ENCODE data around the gene DSP.

Gene DSP

GRCh38 chr6:7557652-7558051 lies 16.2 kb downstream of the DSP start:
- no peak for DNase-seq (ENCODE audit: low read depth, low spot score)
- no peak overlapping the region for H3K4me3 ChIP-seq (ENCODE audit: low read depth, low read length)
- in situ Hi-C loops (cut with HindIII; ENCODE audit: low sequenced_read_pairs) = no loop called here
- TF ChIP-seq CTCF (IDR thresholded peaks at IDR 0.05; ENCODE audit: low read depth, low read length) = no peak

- in situ Hi-C loops (cut with HindIII; ENCODE audit: low sequenced_read_pairs) = no loop called here
- TF ChIP-seq CTCF (IDR thresholded peaks at IDR 0.05; ENCODE audit: low read depth, low read length) = no peak
- no peak overlapping the region for H3K4me3 ChIP-seq (ENCODE audit: low read depth, low read length)
- DNase-seq (ENCODE audit: low read depth, low spot score) = no peak
Observed at GRCh38 chr6:7558781-7559180, 17.3 kb downstream of the DSP start.

- no peak for TF ChIP-seq CTCF (IDR thresholded peaks at IDR 0.05; ENCODE audit: low read depth, low read length)
- DNase-seq (ENCODE audit: low read depth, low spot score) = no peak
- in situ Hi-C loops (cut with HindIII; ENCODE audit: low sequenced_read_pairs) = no loop called here
- no peak overlapping the region for H3K4me3 ChIP-seq (ENCODE audit: low read depth, low read length)
Observed at GRCh38 chr6:7559196-7559595, 17.7 kb downstream of the DSP start.

GRCh38 chr6:7559651-7560385 lies 18.3 kb downstream of the DSP start:
- H3K4me3 ChIP-seq (ENCODE audit: low read depth, low read length) = no peak overlapping the region
- no peak for TF ChIP-seq CTCF (IDR thresholded peaks at IDR 0.05; ENCODE audit: low read depth, low read length)

GRCh38 chr6:7561153-7561964 lies 19.9 kb downstream of the DSP start:
- no peak for DNase-seq (ENCODE audit: low read depth, low spot score)
- in situ Hi-C loops (cut with HindIII; ENCODE audit: low sequenced_read_pairs) = no loop called here
- TF ChIP-seq CTCF (IDR thresholded peaks at IDR 0.05; ENCODE audit: low read depth, low read length) = no peak
- no peak overlapping the region for H3K4me3 ChIP-seq (ENCODE audit: low read depth, low read length)

More at GRCh38 chr6:7559651-7560385, 18.3 kb downstream of the DSP start:
- in situ Hi-C loops (cut with HindIII; ENCODE audit: low sequenced_read_pairs) = no loop called here
- DNase-seq (ENCODE audit: low read depth, low spot score) = no peak

GRCh38 chr6:7562769-7563168 lies 21.3 kb downstream of the DSP start:
- TF ChIP-seq CTCF (IDR thresholded peaks at IDR 0.05; ENCODE audit: low read depth, low read length) = no peak
- DNase-seq (ENCODE audit: low read depth, low spot score) = no peak
- in situ Hi-C loops (cut with HindIII; ENCODE audit: low sequenced_read_pairs) = no loop called here
- H3K4me3 ChIP-seq (ENCODE audit: low read depth, low read length) = no peak overlapping the region

Data from astrocyte of the spinal cord (primary cell).